ENCODE results near the gene LMO4.

The LMO4 gene

DNA sequence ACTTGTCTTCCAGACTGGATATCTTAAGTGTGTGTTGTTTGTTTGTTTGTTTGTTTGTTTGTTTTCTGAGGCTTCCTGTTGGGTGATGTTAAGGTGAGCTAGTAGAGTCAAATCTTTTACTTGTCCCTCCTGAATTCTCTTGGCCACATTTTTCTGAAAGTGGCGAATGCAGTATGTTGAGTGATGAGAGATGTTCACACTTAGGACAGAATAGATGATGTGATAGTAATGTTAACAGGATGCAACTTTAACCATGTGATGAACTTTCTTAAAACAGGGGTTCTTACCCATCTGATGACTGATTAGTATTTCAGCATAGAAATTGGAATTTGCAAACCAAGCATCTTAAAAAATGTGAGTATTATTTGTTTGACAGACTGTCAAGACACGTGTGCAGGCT lies 40.2 kb downstream of the LMO4 start:
- Histone ChIP-seq H3K18ac (ENCODE audit: low read length) (no peak overlapping the region), H3K4me2 (ENCODE audit: low read length) (no peak overlapping the region), H2AK5ac (ENCODE audit: low read length) (no peak overlapping the region), H3K4ac (ENCODE audit: low read depth, low read length) (no peak overlapping the region), H4K8ac (ENCODE audit: low read depth, low read length) (no peak overlapping the region), H3K56ac (ENCODE audit: low read length) (no peak overlapping the region), H2BK15ac (replicated peaks; ENCODE audit: low read depth) (no peak overlapping the region), H3K23ac (ENCODE audit: low read length) (no peak overlapping the region), H3K27me3 (ENCODE audit: insufficient read depth, low read length, poor library complexity) (no peaks in the 10 kb centered on the region), H3K27ac (ENCODE audit: low read depth, low read length) (no peak overlapping the region), H2BK5ac (ENCODE audit: low read length) (no peak overlapping the region), H3K36me3 (ENCODE audit: control insufficient read depth, insufficient read depth, low read length) (no peaks in the 10 kb centered on the region), H3K9ac (ENCODE audit: low read length) (no peak overlapping the region), H4K5ac (ENCODE audit: low read length) (no peak overlapping the region), H3K79me2 (ENCODE audit: control insufficient read depth, insufficient read depth, low read length) (no peaks in the 10 kb centered on the region), H3K4me1 (ENCODE audit: control insufficient read depth, low read depth, low read length) (no peaks in the 10 kb centered on the region), H3K4me3 (ENCODE audit: low read length) (no peak overlapping the region), H2BK120ac (ENCODE audit: low read depth, low read length) (no peak overlapping the region), H3K79me1 (ENCODE audit: low read length) (no peaks in the 10 kb centered on the region)
- no peak for DNase-seq
- WGBS (ENCODE audit: extremely low coverage, insufficient coverage, low lambda C conversion rate) = no CpG with 5 or more reads among the region's 2 CpGs

DNA sequence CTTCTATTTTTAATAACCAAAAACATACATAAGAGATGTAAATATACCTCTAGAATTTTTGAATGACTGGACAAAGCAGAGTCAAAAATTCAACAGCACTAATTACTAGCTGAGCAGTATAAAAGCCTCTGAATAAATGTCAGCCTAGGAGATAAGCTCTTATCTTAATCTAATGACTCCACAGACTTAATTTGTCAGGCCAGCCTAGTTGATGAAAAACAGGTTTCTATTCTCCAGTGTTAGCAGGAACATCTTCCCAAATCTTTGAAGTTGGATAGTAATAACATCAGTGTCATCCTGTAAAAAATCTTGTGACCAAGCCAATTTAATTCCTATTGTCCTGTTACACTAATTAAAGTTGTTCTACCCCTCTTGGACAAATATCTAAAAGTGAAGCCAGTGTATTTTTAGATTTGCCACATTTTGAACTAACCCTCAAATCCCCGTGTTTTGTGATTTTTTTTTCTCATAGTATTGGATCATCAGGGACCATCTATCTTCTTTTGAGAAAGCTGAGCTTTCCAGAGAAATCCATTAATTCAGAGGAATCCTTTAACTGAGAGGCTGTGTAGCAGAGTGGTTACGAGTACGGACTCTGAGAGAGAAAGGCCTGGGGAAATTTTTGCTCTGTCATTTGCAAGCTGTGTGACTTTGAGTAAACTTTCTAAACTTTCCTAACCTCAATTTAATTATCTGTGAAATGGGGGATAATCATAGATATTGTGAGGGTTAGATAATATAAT lies 41.2 kb downstream of the LMO4 start:
- no peak overlapping the region for H2BK15ac ChIP-seq (replicated peaks; ENCODE audit: low read depth)
- H3K9ac ChIP-seq (ENCODE audit: low read length) = no peak overlapping the region
- H3K4me3 ChIP-seq (ENCODE audit: low read length) = no peak overlapping the region
- no peak overlapping the region for H3K23ac ChIP-seq (ENCODE audit: low read length)
- no peak overlapping the region for H3K56ac ChIP-seq (ENCODE audit: low read length)
- no peak overlapping the region for H2BK120ac ChIP-seq (ENCODE audit: low read depth, low read length)
- no peak overlapping the region for H3K18ac ChIP-seq (ENCODE audit: low read length)
- H3K4me2 ChIP-seq (ENCODE audit: low read length) = no peak overlapping the region
- H3K4ac ChIP-seq (ENCODE audit: low read depth, low read length) = no peak overlapping the region
- H4K8ac ChIP-seq (ENCODE audit: low read depth, low read length) = no peak overlapping the region
- no peak overlapping the region for H4K5ac ChIP-seq (ENCODE audit: low read length)
- no peak overlapping the region for H2AK5ac ChIP-seq (ENCODE audit: low read length)
- H3K79me2 ChIP-seq (ENCODE audit: control insufficient read depth, insufficient read depth, low read length) = no peaks in the 10 kb centered on the region
- H3K36me3 ChIP-seq (ENCODE audit: control insufficient read depth, insufficient read depth, low read length) = no peaks in the 10 kb centered on the region
- H3K27ac ChIP-seq (ENCODE audit: low read depth, low read length) = no peak overlapping the region
- no peak overlapping the region for H2BK5ac ChIP-seq (ENCODE audit: low read length)
- H3K79me1 ChIP-seq (ENCODE audit: low read length) = no peaks in the 10 kb centered on the region
- no peaks in the 10 kb centered on the region for H3K4me1 ChIP-seq (ENCODE audit: control insufficient read depth, low read depth, low read length)
- WGBS (ENCODE audit: extremely low coverage, insufficient coverage, low lambda C conversion rate) = no CpG with 5 or more reads among the region's 3 CpGs
- no peaks in the 10 kb centered on the region for H3K27me3 ChIP-seq (ENCODE audit: insufficient read depth, low read length, poor library complexity)
- peak; percentile 53 for DNase-seq

DNA sequence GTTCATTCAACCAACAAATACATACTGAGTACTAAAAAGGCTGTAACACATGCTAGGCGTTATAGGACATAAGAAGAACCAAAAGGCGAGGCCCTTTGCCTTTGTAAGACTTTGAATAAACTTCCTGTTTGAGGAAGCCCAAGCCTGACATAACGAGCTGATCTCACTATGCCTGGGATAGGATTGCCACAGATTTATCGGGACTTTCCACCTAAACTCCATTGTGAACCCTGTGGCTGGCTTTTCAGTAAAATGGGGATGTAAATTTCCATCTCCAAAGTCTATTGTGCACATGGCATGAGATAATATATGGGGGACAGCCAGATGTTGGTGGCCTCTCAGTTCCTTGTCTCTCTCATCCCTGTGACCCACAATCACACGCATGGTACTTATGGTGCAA lies 41.9 kb downstream of the LMO4 start:
- no peak overlapping the region for H3K18ac ChIP-seq (ENCODE audit: low read length)
- H3K4me2 ChIP-seq (ENCODE audit: low read length) = no peak overlapping the region
- H3K9ac ChIP-seq (ENCODE audit: low read length) = no peak overlapping the region
- H4K5ac ChIP-seq (ENCODE audit: low read length) = no peak overlapping the region
- H3K79me1 ChIP-seq (ENCODE audit: low read length) = no peaks in the 10 kb centered on the region
- no peaks in the 10 kb centered on the region for H3K79me2 ChIP-seq (ENCODE audit: control insufficient read depth, insufficient read depth, low read length)
- H2AK5ac ChIP-seq (ENCODE audit: low read length) = no peak overlapping the region
- no peak overlapping the region for H3K4me3 ChIP-seq (ENCODE audit: low read length)
- no peak overlapping the region for H3K4ac ChIP-seq (ENCODE audit: low read depth, low read length)
- H3K56ac ChIP-seq (ENCODE audit: low read length) = no peak overlapping the region
- H2BK15ac ChIP-seq (replicated peaks; ENCODE audit: low read depth) = no peak overlapping the region
- no peak overlapping the region for H3K23ac ChIP-seq (ENCODE audit: low read length)
- no peak overlapping the region for H2BK120ac ChIP-seq (ENCODE audit: low read depth, low read length)
- no peaks in the 10 kb centered on the region for H3K4me1 ChIP-seq (ENCODE audit: control insufficient read depth, low read depth, low read length)
- no peak overlapping the region for H2BK5ac ChIP-seq (ENCODE audit: low read length)
- H3K36me3 ChIP-seq (ENCODE audit: control insufficient read depth, insufficient read depth, low read length) = no peaks in the 10 kb centered on the region
- no peak overlapping the region for H4K8ac ChIP-seq (ENCODE audit: low read depth, low read length)
- no CpG with 5 or more reads among the region's 5 CpGs for WGBS (ENCODE audit: extremely low coverage, insufficient coverage, low lambda C conversion rate)
- peak; percentile 18 for DNase-seq
- H3K27ac ChIP-seq (ENCODE audit: low read depth, low read length) = no peak overlapping the region
- H3K27me3 ChIP-seq (ENCODE audit: insufficient read depth, low read length, poor library complexity) = no peaks in the 10 kb centered on the region

DNA sequence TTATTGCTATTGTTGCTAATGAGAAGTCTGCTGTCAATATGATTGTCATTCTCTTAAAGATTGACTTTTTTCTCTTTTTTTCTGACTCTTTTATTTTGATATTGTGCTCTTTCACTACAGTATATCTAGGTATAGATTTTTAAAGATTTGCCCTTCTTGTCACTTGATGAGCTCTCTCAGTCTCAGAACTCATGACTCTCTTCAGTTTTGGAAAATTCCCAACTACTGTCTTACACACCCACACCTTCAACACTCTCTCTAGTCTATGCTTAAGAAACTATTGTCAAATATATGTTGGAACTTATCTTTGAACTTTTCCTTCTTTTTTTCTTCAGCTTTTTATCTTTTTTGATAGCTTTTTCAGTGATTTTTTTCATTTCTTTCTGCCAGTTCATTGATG lies 50.6 kb downstream of the LMO4 start:
- H3K36me3 ChIP-seq (ENCODE audit: control insufficient read depth, insufficient read depth, low read length) = no peaks in the 10 kb centered on the region
- H4K5ac ChIP-seq (ENCODE audit: low read length) = no peak overlapping the region
- DNase-seq = no peak

DNA sequence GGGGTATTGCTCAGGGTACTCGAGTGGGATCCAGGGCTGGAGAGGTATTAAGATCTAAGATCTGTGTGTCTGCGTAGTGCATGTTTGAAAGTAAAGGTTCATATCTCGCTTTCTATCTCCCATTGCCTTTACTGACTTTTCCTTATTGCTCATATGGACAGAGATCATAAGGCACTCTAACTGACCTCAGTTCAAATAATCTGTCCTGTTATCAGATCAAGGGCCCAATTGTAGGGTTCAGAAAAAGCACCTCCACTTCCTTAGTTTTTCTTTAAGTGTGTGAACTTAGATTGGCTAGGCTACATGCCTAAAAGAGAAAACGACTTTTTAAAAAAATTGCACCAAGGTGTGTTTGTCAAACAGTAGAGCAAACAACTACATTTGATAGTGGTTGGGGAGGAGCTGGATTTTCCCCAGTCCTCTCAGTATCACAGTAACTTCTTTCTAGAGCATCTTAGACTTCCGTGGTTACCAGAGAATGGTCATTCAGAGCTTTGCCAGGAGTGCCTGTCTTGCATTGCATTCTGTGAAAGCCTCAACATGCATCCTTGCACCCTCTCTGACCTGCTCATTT lies 57.6 kb downstream of the LMO4 start:
- H3K27me3 ChIP-seq (ENCODE audit: insufficient read depth, low read length, poor library complexity) = no peaks in the 10 kb centered on the region
- H3K79me2 ChIP-seq (ENCODE audit: control insufficient read depth, insufficient read depth, low read length) = no peaks in the 10 kb centered on the region
- H3K18ac ChIP-seq (ENCODE audit: low read length) = no peak overlapping the region
- no peak overlapping the region for H4K8ac ChIP-seq (ENCODE audit: low read depth, low read length)
- H2BK120ac ChIP-seq (ENCODE audit: low read depth, low read length) = no peak overlapping the region
- no peak overlapping the region for H3K4me2 ChIP-seq (ENCODE audit: low read length)
- no peak overlapping the region for H3K56ac ChIP-seq (ENCODE audit: low read length)
- no peaks in the 10 kb centered on the region for H3K36me3 ChIP-seq (ENCODE audit: control insufficient read depth, insufficient read depth, low read length)
- H2AK5ac ChIP-seq (ENCODE audit: low read length) = no peak overlapping the region
- H4K5ac ChIP-seq (ENCODE audit: low read length) = no peak overlapping the region
- WGBS (ENCODE audit: extremely low coverage, insufficient coverage, low lambda C conversion rate) = no CpG with 5 or more reads among the region's 5 CpGs
- no peak overlapping the region for H2BK5ac ChIP-seq (ENCODE audit: low read length)
- no peaks in the 10 kb centered on the region for H3K4me1 ChIP-seq (ENCODE audit: control insufficient read depth, low read depth, low read length)
- no peak for DNase-seq
- no peaks in the 10 kb centered on the region for H3K79me1 ChIP-seq (ENCODE audit: low read length)
- H3K27ac ChIP-seq (ENCODE audit: low read depth, low read length) = no peak overlapping the region
- H3K23ac ChIP-seq (ENCODE audit: low read length) = no peak overlapping the region
- no peak overlapping the region for H3K9ac ChIP-seq (ENCODE audit: low read length)
- H3K4me3 ChIP-seq (ENCODE audit: low read length) = no peak overlapping the region
- H2BK15ac ChIP-seq (replicated peaks; ENCODE audit: low read depth) = no peak overlapping the region
- no peak overlapping the region for H3K4ac ChIP-seq (ENCODE audit: low read depth, low read length)

More for the DNA sequence above, 50.6 kb downstream of the LMO4 start:
- Histone ChIP-seq H3K56ac (ENCODE audit: low read length) (no peak overlapping the region), H3K4me2 (ENCODE audit: low read length) (no peak overlapping the region), H4K8ac (ENCODE audit: low read depth, low read length) (no peak overlapping the region), H2BK5ac (ENCODE audit: low read length) (no peak overlapping the region), H3K4me1 (ENCODE audit: control insufficient read depth, low read depth, low read length) (no peaks in the 10 kb centered on the region), H3K79me1 (ENCODE audit: low read length) (no peaks in the 10 kb centered on the region), H3K18ac (ENCODE audit: low read length) (no peak overlapping the region), H3K27me3 (ENCODE audit: insufficient read depth, low read length, poor library complexity) (peaks cover 2% of the 10 kb centered on the region), H2BK120ac (ENCODE audit: low read depth, low read length) (no peak overlapping the region), H3K4ac (ENCODE audit: low read depth, low read length) (no peak overlapping the region), H3K23ac (ENCODE audit: low read length) (no peak overlapping the region), H3K27ac (ENCODE audit: low read depth, low read length) (no peak overlapping the region), H3K79me2 (ENCODE audit: control insufficient read depth, insufficient read depth, low read length) (no peaks in the 10 kb centered on the region), H3K9ac (ENCODE audit: low read length) (no peak overlapping the region), H2AK5ac (ENCODE audit: low read length) (no peak overlapping the region), H2BK15ac (replicated peaks; ENCODE audit: low read depth) (no peak overlapping the region), H3K4me3 (ENCODE audit: low read length) (no peak overlapping the region)

DNA sequence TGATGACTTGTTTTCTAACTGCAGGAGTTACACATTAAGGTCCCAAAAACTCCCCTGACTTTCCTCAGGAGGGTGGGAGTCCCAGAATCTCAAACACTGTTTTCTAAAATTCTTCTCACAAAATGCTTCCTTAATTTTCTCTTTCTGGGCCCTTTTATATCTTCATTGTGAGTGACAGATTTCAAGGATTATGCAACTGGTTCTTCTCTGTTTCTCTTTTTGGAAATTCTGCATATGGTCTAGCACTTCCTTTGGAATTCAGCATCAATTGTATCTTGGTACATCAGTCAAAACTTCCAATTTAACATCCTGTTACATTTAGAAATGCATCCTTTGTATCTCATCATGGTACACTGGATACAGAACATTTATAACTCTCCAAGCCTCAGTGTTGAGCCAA lies 59.7 kb downstream of the LMO4 start:
- no peaks in the 10 kb centered on the region for H3K27me3 ChIP-seq (ENCODE audit: insufficient read depth, low read length, poor library complexity)
- no peaks in the 10 kb centered on the region for H3K4me1 ChIP-seq (ENCODE audit: control insufficient read depth, low read depth, low read length)
- H3K18ac ChIP-seq (ENCODE audit: low read length) = no peak overlapping the region
- no peak overlapping the region for H3K4me3 ChIP-seq (ENCODE audit: low read length)
- H3K56ac ChIP-seq (ENCODE audit: low read length) = no peak overlapping the region
- H2BK120ac ChIP-seq (ENCODE audit: low read depth, low read length) = no peak overlapping the region
- no peak overlapping the region for H4K8ac ChIP-seq (ENCODE audit: low read depth, low read length)
- H2BK15ac ChIP-seq (replicated peaks; ENCODE audit: low read depth) = no peak overlapping the region
- H3K27ac ChIP-seq (ENCODE audit: low read depth, low read length) = no peak overlapping the region
- H3K9ac ChIP-seq (ENCODE audit: low read length) = no peak overlapping the region
- no peak for DNase-seq
- H3K36me3 ChIP-seq (ENCODE audit: control insufficient read depth, insufficient read depth, low read length) = no peaks in the 10 kb centered on the region
- H4K5ac ChIP-seq (ENCODE audit: low read length) = no peak overlapping the region
- H3K4me2 ChIP-seq (ENCODE audit: low read length) = no peak overlapping the region
- no peak overlapping the region for H2AK5ac ChIP-seq (ENCODE audit: low read length)
- no peaks in the 10 kb centered on the region for H3K79me2 ChIP-seq (ENCODE audit: control insufficient read depth, insufficient read depth, low read length)
- no peak overlapping the region for H3K23ac ChIP-seq (ENCODE audit: low read length)
- H3K79me1 ChIP-seq (ENCODE audit: low read length) = no peaks in the 10 kb centered on the region
- H3K4ac ChIP-seq (ENCODE audit: low read depth, low read length) = no peak overlapping the region
- no peak overlapping the region for H2BK5ac ChIP-seq (ENCODE audit: low read length)
